ENCODE measurements around the gene NCK2.

DNA sequence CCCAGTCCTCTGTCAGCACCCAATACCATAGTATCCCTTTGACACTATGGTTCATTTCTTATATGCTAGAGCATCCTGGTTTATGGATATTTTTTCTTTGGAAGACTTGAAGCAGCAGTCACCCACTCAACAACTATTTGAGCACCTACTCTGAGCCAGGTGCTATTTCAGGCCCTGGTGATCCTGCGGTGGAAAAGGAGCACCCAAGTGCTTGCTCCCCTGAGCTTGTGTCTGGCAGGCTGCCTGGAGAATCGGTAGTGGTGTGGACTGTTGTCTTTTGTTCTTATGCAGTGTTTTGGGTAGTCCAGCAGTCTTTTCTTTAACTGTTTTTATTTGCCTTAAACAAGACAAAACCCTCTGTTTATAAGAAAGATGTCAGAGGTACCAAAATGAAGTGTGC, 28.9 kb downstream of the NCK2 start:
- TF ChIP-seq, protein P1, sequence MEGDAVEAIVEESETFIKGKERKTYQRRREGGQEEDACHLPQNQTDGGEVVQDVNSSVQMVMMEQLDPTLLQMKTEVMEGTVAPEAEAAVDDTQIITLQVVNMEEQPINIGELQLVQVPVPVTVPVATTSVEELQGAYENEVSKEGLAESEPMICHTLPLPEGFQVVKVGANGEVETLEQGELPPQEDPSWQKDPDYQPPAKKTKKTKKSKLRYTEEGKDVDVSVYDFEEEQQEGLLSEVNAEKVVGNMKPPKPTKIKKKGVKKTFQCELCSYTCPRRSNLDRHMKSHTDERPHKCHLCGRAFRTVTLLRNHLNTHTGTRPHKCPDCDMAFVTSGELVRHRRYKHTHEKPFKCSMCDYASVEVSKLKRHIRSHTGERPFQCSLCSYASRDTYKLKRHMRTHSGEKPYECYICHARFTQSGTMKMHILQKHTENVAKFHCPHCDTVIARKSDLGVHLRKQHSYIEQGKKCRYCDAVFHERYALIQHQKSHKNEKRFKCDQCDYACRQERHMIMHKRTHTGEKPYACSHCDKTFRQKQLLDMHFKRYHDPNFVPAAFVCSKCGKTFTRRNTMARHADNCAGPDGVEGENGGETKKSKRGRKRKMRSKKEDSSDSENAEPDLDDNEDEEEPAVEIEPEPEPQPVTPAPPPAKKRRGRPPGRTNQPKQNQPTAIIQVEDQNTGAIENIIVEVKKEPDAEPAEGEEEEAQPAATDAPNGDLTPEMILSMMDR (IDR thresholded peaks at IDR 0.05): no peak
- no peak for TF ChIP-seq POLR2A (IDR thresholded peaks at IDR 0.05)
- TF ChIP-seq POLR2AphosphoS5 (IDR thresholded peaks at IDR 0.05): no peak
- no peak for TF ChIP-seq EP300 (IDR thresholded peaks at IDR 0.05)

All from sigmoid colon (tissue), 4 donors.